Activated T-cell treated with anti-CD3 and anti-CD28 coated beads for 4 hours (primary cell): ENCODE results near the gene CSNK2B.

Source experiments
- DNase-seq: peaks from one replicate; pipeline ENCODE4 v3.0.0-alpha.2; 2020

CSNK2B gene

GRCh38 chr6:31665501-31666336 is at the start of gene CSNK2B:
Gene CSNK2B, plus strand, starts transcription at chr6:31666080. Its CDS starts 752 bp downstream, at chr6:31666832.
- peak; percentile 95 for DNase-seq

GRCh38 chr6:31617010-31617409 is 48.9 kb upstream of the CSNK2B start:
- DNase-seq: no peak

- peak; percentile 89 for DNase-seq
These were observed 45.9 kb upstream of the CSNK2B start for GRCh38 chr6:31619805-31620585.

- DNase-seq: peak; percentile 96
These were observed 45.1 kb upstream of the CSNK2B start, which contains the start of gene PRRC2A for GRCh38 chr6:31620586-31621319. Gene PRRC2A, plus strand, starts transcription at chr6:31620715. Its CDS starts 2,075 bp downstream, at chr6:31622790.

- DNase-seq: no peak
These were observed 44.5 kb upstream of the CSNK2B start for GRCh38 chr6:31621320-31621939.

- no peak for DNase-seq
These were observed 43.9 kb upstream of the CSNK2B start for GRCh38 chr6:31621991-31622390.

- DNase-seq: no peak
These were observed 43.2 kb upstream of the CSNK2B start for GRCh38 chr6:31622684-31623091.

GRCh38 chr6:31624070-31624469 is 41.8 kb upstream of the CSNK2B start:
- DNase-seq: no peak

- DNase-seq: no peak
These were observed 38.9 kb upstream of the CSNK2B start for GRCh38 chr6:31626952-31627351.

GRCh38 chr6:31627690-31628287 is 38.1 kb upstream of the CSNK2B start:
- DNase-seq: no peak

GRCh38 chr6:31629014-31629413 is 36.9 kb upstream of the CSNK2B start:
- DNase-seq: no peak

GRCh38 chr6:31630177-31630934 is 35.5 kb upstream of the CSNK2B start:
- no peak for DNase-seq

GRCh38 chr6:31631209-31631608 is 34.7 kb upstream of the CSNK2B start:
- no peak for DNase-seq

- no peak for DNase-seq
These were observed 34.1 kb upstream of the CSNK2B start for GRCh38 chr6:31631681-31632278.

GRCh38 chr6:31632279-31632946 is 33.5 kb upstream of the CSNK2B start:
- DNase-seq: no peak

- no peak for DNase-seq
These were observed 32.4 kb upstream of the CSNK2B start for GRCh38 chr6:31633447-31633846.

- no peak for DNase-seq
These were observed 31.7 kb upstream of the CSNK2B start for GRCh38 chr6:31634131-31634530.

GRCh38 chr6:31634969-31635575 is 30.8 kb upstream of the CSNK2B start:
- no peak for DNase-seq

GRCh38 chr6:31636698-31637596 is 28.9 kb upstream of the CSNK2B start:
- DNase-seq: no peak
